ENCODE measurements around the gene ZNF574.

The ZNF574 gene

GRCh38 chr19:42078538-42079275 lies 2.7 kb downstream of the ZNF574 start:
- DNase-seq = no peak

- no peak for DNase-seq
These were observed 3.3 kb downstream of the ZNF574 start for GRCh38 chr19:42079276-42079669.

DNA sequence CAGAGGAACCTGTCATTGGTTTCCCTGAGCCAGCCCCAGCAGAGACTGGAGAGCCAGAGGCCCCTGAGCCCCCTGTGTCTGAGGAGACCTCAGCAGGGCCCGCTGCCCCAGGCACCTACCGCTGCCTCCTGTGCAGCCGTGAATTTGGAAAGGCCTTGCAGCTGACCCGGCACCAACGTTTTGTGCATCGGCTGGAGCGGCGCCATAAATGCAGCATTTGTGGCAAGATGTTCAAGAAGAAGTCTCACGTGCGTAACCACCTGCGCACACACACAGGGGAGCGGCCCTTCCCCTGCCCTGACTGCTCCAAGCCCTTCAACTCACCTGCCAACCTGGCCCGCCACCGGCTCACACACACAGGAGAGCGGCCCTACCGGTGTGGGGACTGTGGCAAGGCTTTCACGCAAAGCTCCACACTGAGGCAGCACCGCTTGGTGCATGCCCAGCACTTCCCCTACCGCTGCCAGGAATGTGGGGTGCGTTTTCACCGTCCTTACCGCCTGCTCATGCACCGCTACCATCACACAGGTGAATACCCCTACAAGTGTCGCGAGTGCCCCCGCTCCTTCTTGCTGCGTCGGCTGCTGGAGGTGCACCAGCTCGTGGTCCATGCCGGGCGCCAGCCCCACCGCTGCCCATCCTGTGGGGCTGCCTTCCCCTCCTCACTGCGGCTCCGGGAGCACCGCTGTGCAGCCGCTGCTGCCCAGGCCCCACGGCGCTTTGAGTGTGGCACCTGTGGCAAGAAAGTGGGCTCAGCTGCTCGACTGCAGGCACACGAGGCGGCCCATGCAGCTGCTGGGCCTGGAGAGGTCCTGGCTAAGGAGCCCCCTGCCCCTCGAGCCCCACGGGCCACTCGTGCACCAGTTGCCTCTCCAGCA lies 4.2 kb downstream of the ZNF574 start:
- DNase-seq = no peak

DNA sequence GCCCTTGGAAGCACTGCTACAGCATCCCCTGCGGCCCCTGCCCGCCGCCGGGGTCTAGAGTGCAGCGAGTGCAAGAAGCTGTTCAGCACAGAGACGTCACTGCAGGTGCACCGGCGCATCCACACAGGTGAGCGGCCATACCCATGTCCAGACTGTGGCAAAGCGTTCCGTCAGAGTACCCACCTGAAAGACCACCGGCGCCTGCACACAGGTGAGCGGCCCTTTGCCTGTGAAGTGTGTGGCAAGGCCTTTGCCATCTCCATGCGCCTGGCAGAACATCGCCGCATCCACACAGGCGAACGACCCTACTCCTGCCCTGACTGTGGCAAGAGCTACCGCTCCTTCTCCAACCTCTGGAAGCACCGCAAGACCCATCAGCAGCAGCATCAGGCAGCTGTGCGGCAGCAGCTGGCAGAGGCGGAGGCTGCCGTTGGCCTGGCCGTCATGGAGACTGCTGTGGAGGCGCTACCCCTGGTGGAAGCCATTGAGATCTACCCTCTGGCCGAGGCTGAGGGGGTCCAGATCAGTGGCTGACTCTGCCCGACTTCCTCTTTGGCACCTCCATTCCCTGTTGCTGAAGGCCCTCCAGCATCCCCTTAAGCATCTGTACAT lies 4.9 kb downstream of the ZNF574 start:
- DNase-seq = no peak

DNA sequence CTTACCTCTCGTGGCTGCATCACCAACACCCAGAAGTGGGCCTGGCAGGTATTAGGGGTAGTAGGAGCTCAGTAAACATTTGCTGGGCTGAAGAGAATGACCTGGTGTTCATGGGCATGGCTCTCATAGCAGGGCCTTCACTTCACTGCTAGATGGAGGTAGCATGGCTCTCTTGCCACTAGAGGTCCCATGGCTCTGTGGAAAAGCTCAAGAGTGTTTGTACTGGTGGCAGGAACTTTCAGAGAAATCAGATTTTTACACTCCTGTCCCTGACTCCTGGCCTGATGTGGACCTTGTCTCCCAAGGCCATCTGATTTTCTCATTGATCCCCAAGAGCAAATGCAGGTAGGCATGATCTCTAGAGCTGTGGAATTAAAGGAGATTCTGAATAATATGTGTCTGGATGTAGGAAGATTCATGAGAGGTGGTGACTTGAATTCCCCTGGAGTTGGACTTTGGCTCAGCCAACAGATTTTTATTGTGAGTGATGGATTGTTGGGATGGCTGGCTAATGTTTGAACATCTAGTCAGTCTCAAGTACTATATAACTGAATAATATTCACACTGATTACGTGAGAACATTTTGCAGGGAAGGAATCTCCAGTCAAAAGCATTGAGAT lies 5.7 kb downstream of the ZNF574 start:
- no peak for DNase-seq

GRCh38 chr19:42083537-42083936 lies 7.6 kb downstream of the ZNF574 start:
- DNase-seq = no peak

DNA sequence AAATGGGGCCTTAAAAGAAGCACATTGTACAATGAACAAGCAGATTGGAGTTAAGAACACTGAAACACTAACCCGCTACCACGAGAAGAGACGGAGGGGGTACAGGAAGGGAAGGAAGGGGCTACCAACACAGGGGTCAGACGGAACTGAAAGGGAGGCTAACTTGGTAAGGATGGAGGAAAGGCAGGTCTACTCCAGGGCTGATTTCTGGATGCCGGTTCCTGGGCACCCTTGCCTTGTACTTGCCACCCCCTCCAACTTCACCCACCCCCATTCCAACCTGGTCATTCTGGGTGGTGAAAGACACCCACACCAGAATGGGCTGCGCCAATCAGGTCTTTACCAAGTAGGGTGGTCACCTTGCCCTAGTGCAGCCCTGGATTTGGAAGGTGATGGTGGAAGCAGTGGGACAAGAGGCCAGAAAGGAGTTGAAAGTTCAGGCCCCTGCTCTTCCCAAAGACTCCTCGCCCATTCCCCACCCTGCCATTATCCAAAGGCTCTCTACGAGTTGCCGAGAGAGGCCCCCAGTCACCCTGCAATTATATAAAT lies 10.3 kb downstream of the ZNF574 start:
- no peak for DNase-seq

- no peak for DNase-seq
These were observed 11.0 kb downstream of the ZNF574 start for GRCh38 chr19:42086770-42087550.

- DNase-seq = no peak
These were observed 12.7 kb downstream of the ZNF574 start for GRCh38 chr19:42088471-42089190.

GRCh38 chr19:42089191-42089750 lies 13.3 kb downstream of the ZNF574 start:
- no peak for DNase-seq

DNA sequence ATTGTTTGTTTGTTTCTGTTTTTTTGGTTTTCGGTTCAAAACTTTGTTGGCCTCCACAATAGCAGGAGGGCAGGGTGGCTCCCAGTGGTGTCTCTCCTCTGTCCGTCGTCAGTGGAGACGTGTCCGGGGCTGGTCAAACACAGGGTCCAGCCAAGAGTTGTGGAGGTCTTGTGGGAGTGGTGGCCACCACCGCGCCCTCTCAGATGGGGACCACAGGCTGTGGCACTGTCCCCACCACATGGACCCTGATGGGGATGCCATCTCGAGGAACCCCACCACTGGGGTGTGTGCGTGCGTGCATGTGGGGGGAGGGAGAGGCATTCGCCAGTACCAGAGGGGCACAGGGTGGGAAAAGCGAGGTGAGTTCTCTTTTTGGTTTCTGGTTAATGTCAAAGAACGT lies 13.8 kb downstream of the ZNF574 start:
- no peak for DNase-seq

DNA sequence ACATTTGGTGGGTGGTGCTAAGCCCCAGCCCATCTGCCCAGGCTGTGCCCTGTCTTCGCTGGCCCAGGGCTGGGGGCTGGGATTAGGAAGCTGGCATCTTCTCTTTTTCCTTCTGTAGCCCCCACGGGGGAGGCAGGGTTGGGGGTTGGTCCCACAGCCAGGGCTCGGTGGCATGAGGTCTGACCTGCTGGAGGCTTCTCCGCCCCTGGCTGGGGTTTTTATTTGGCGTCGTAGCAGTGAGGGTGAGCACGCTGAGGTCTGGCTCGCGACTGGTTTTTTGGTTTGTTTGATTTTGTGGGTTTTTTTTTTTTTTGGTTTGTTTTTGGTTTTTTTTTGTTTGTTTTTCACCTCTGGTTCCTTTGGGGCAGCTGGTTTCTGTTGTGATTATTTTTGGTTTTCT lies 14.7 kb downstream of the ZNF574 start:
- no peak for DNase-seq

GRCh38 chr19:42091300-42091699 lies 15.3 kb downstream of the ZNF574 start:
- DNase-seq = no peak

- DNase-seq = no peak
These were observed 15.8 kb downstream of the ZNF574 start for GRCh38 chr19:42091742-42092141.

DNA sequence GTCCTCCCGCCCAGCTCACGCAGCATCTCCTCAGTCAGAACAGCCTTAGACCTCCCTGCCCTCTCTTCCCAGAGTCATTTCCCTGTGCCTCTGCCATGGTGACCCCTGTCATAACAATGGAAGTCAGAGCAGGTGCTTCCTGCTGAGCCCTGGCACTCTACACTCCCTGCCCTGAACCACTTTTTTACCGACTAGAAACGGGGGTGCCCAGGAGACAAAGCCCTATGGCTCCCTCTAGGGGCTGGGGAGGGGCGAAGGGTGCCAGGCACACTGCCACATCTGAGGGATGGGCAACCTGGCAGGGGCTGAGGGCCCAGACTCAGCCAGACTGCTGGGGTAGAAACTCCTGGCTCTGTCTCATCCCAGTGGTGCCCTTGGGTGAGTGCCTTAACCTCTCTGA lies 16.4 kb downstream of the ZNF574 start:
- DNase-seq = no peak

GRCh38 chr19:42093505-42093904 lies 17.5 kb downstream of the ZNF574 start:
- no peak for DNase-seq

- no peak for DNase-seq
These were observed 18.0 kb downstream of the ZNF574 start for GRCh38 chr19:42093926-42094325.

GRCh38 chr19:42095142-42095813 lies 19.3 kb downstream of the ZNF574 start:
- no peak for DNase-seq

DNA sequence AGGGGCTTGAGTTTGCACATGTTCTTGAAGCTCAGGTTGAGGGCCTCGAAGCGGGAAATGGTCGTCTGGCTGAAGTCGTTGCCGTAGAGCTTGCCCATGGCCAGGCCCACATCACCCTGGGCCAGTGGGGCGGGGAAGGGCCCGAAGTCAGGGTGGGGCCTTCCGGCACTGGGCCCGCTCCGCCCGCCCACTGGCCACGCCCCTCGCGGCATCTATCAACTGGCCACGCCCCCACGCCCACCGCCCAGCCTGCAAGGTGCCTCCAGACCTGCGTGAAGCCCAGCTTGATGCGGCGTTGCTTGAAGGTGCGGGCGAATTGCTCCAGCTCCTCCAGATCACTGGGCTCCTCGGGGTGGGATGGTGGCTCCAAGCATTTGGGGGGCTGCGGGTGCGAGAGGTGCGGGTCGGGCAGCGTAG lies 19.9 kb downstream of the ZNF574 start:
- no peak for DNase-seq

All from amygdala (tissue), 56 donors.